CD4-positive, alpha-beta T cell (primary cell): ENCODE measurements around the gene ALDH3B1. TPM values are rescaled to one million over a fixed set of nuclear protein-coding genes. Genes with fewer than 3 reads are reported as not detected.

Source experiments
- ATAC-seq: fragments of 200-7000 bp; cut with Tn5 transposase; one replicate; pipeline ENCODE4 v1.10.0; 2022; ENCODE audit warnings: mild to moderate bottlenecking; ENCODE audit not compliant: poor library complexity
- CTCF ChIA-PET: fragments of 350-600 bp; sonication (Branson Sonifier 250); formaldehyde crosslinking; loops from one replicate; lab custom pipeline; 2021; ENCODE audit warnings: antibody characterized with exemption, inconsistent platforms; lab: Charles Lee
- POLR2A ChIA-PET: fragments of 350-600 bp; sonication (Branson Sonifier 250); formaldehyde crosslinking; loops from one replicate; lab custom pipeline; 2021; ENCODE audit warnings: antibody characterized with exemption, inconsistent platforms; lab: Charles Lee
- DNase-seq, 14 experiments: peaks; one replicate each; pipeline ENCODE4 v3.0.0-alpha.2; 2013 to 2020; ENCODE audit warnings: mixed read lengths in 2 of 14
- H3K27ac ChIP-seq, 2 donors: one replicate each; pipeline versions ENCODE4 v1.5.1 to v1.7.0; 2013; ENCODE audit warnings: low read length in 2 of 2, low read depth in 1 of 2, mild to moderate bottlenecking in 1 of 2
- H3K27me3 ChIP-seq, 2 experiments: 1 replicate in 1 of 2; 2 replicates in 1 of 2; pipeline versions ENCODE4 v1.6.1 to v1.7.0; 2013; ENCODE audit warnings: low read length in 2 of 2, control low read depth in 1 of 2, mild to moderate bottlenecking in 1 of 2, moderate library complexity in 1 of 2; ENCODE audit not compliant: insufficient read depth in 2 of 2, control insufficient read depth in 1 of 2
- H3K36me3 ChIP-seq: one replicate; pipeline ENCODE4 v1.6.1; 2013; ENCODE audit warnings: low read length, control low read depth; ENCODE audit not compliant: insufficient read depth
- H3K4me1 ChIP-seq: one replicate; pipeline ENCODE4 v1.6.1; 2013; ENCODE audit warnings: low read length, control low read depth; ENCODE audit not compliant: insufficient read depth
- H3K4me3 ChIP-seq: one replicate; pipeline ENCODE4 v1.5.1; 2013; ENCODE audit warnings: mild to moderate bottlenecking, low read length, moderate library complexity
- H3K9me3 ChIP-seq, 2 experiments: 1 replicate in 1 of 2; 2 replicates in 1 of 2; pipeline versions ENCODE4 v1.6.1 to v1.7.0; 2013; ENCODE audit warnings: low read length in 2 of 2, mild to moderate bottlenecking in 2 of 2, control low read depth in 1 of 2, moderate library complexity in 1 of 2; ENCODE audit not compliant: control insufficient read depth in 1 of 2, insufficient read depth in 1 of 2
- H3K27ac Mint-ChIP-seq: one replicate; pipeline ENCODE4 v1.8.0; 2020; ENCODE audit warnings: mixed read lengths
- H3K27me3 Mint-ChIP-seq: one replicate; pipeline ENCODE4 v1.8.0; 2021; ENCODE audit warnings: mixed read lengths
- H3K36me3 Mint-ChIP-seq: one replicate; pipeline ENCODE4 v1.8.0; 2021; ENCODE audit warnings: low read depth, mixed read lengths
- H3K4me1 Mint-ChIP-seq: one replicate; pipeline ENCODE4 v1.8.0; 2021; ENCODE audit warnings: low read depth, mixed read lengths
- H3K4me3 Mint-ChIP-seq: one replicate; pipeline ENCODE4 v1.8.0; 2020; ENCODE audit warnings: mild to moderate bottlenecking, mixed read lengths
- H3K9me3 Mint-ChIP-seq: one replicate; pipeline ENCODE4 v1.8.0; 2020; ENCODE audit warnings: mixed read lengths
- CTCF ChIP-seq: fragments of 200-600 bp; IDR thresholded peaks from one replicate; pipeline ENCODE4 v1.8.0; 2022; ENCODE audit warnings: antibody characterized with exemption, mild to moderate bottlenecking
- intact Hi-C, 2 experiments: fragments of 100-400 bp; cut with DNase I in 1 of 2; cut with micrococcal nuclease in 1 of 2; formaldehyde crosslinking; loops; one replicate each; pipeline versions ENCODE4 v1.15.1 to v1.9.0; 2023 to 2025; cut with DNase I, micrococcal nuclease
- total RNA-seq, 174 experiments: library from RNA in 2 of 174; stranded (reverse) in 2 of 174; gene quantifications; one replicate each; pipeline ENCODE4 v1.2.3 and lab custom pipeline; 2021 to 2026

The ALDH3B1 gene
- total RNA-seq, 2 experiments from 2014 or later, result 0.34 to 0.44 TPM

GRCh38 chr11:68025047-68025446, 14.9 kb downstream of the ALDH3B1 start:
- no peak for ATAC-seq
- ChIA-PET POLR2A (no interaction called here), CTCF (no interaction called here)
- no peak overlapping the region for H3K4me3 ChIP-seq
- H3K9me3 ChIP-seq, result no peaks in the 10 kb centered on the region
- H3K4me1 ChIP-seq, result peaks cover 8% of the 10 kb centered on the region
- no peak overlapping the region for H3K27ac ChIP-seq
- H3K27me3 ChIP-seq, result no peaks in the 10 kb centered on the region
- no peaks in the 10 kb centered on the region for H3K36me3 ChIP-seq
- peaks cover under 1% of the 10 kb centered on the region for H3K36me3 Mint-ChIP-seq
- H3K27ac Mint-ChIP-seq, result no peak overlapping the region
- TF ChIP-seq CTCF, result no peak
- H3K4me1 Mint-ChIP-seq, result peaks cover 1% of the 10 kb centered on the region
- DNase-seq, result peak in 1 of 14 experiments; percentile 37
- H3K27me3 Mint-ChIP-seq, result no peaks in the 10 kb centered on the region
- intact Hi-C loops, result no loop called here
- H3K4me3 Mint-ChIP-seq, result no peak overlapping the region
- H3K9me3 Mint-ChIP-seq, result peaks cover 2% of the 10 kb centered on the region

GRCh38 chr11:68026391-68027105, 16.4 kb downstream of the ALDH3B1 start:
- DNase-seq, result no peak
- peaks cover 11% of the 10 kb centered on the region for H3K36me3 Mint-ChIP-seq
- H3K9me3 ChIP-seq, result no peaks in the 10 kb centered on the region
- peaks cover 2% of the 10 kb centered on the region for H3K9me3 Mint-ChIP-seq
- H3K27me3 Mint-ChIP-seq, result no peaks in the 10 kb centered on the region
- no peaks in the 10 kb centered on the region for H3K27me3 ChIP-seq
- ATAC-seq, result no peak
- H3K4me3 Mint-ChIP-seq, result no peak overlapping the region
- H3K4me1 Mint-ChIP-seq, result peaks cover 16% of the 10 kb centered on the region
- ChIA-PET POLR2A (no interaction called here), CTCF (no interaction called here)
- no peak overlapping the region for H3K27ac ChIP-seq
- no peak overlapping the region for H3K27ac Mint-ChIP-seq
- H3K4me1 ChIP-seq, result peaks cover 19% of the 10 kb centered on the region
- no peak for TF ChIP-seq CTCF
- H3K4me3 ChIP-seq, result no peak overlapping the region
- H3K36me3 ChIP-seq, result no peaks in the 10 kb centered on the region
- intact Hi-C loops, result no loop called here

- H3K27me3 ChIP-seq, result no peaks in the 10 kb centered on the region
- no peak for TF ChIP-seq CTCF
Measured at GRCh38 chr11:68027667-68028066, 17.5 kb downstream of the ALDH3B1 start.

More at GRCh38 chr11:68027667-68028066, 17.5 kb downstream of the ALDH3B1 start:
- H3K9me3 Mint-ChIP-seq, result peaks cover 2% of the 10 kb centered on the region
- no peak overlapping the region for H3K27ac Mint-ChIP-seq
- Histone ChIP-seq H3K9me3 (no peaks in the 10 kb centered on the region), H3K36me3 (peaks cover 4% of the 10 kb centered on the region), H3K4me1 (peaks cover 30% of the 10 kb centered on the region), H3K27ac (no peak overlapping the region), H3K4me3 (no peak overlapping the region)
- intact Hi-C loops, result no loop called here
- DNase-seq (no peak), ATAC-seq (no peak)
- ChIA-PET CTCF (no interaction called here), POLR2A (no interaction called here)
- peaks cover 11% of the 10 kb centered on the region for H3K36me3 Mint-ChIP-seq
- no peaks in the 10 kb centered on the region for H3K27me3 Mint-ChIP-seq
- H3K4me3 Mint-ChIP-seq, result no peak overlapping the region
- peaks cover 20% of the 10 kb centered on the region for H3K4me1 Mint-ChIP-seq
